OCI-LY1 (cell line): ENCODE data around the gene RGMA.

Experiments used
- H2AFZ ChIP-seq: fragments of 200-600 bp; sonication (generic), shearing (Covaris generic); 2 replicates; pipeline ENCODE4 v1.6.0; 2014; ENCODE audit warnings: antibody characterized with exemption, mild to moderate bottlenecking, low read length
- H3F3A ChIP-seq: fragments of 200-600 bp; sonication (generic), shearing (Covaris generic); 2 replicates; pipeline ENCODE4 v1.6.0; 2014; ENCODE audit warnings: mild to moderate bottlenecking, antibody characterized with exemption, low read length, moderate library complexity; ENCODE audit not compliant: insufficient read depth
- H3K27ac ChIP-seq: fragments of 200-600 bp; sonication (generic); 2 replicates; pipeline ENCODE4 v1.5.1; 2014; ENCODE audit warnings: low read length, mixed run types, mild to moderate bottlenecking, low read depth; ENCODE audit not compliant: poor library complexity, severe bottlenecking
- H3K27me3 ChIP-seq: fragments of 200-600 bp; sonication (generic); 2 replicates; pipeline ENCODE4 v1.6.0; 2014; ENCODE audit warnings: antibody characterized with exemption, mild to moderate bottlenecking, low read length, moderate library complexity; ENCODE audit not compliant: insufficient read depth
- H3K36me3 ChIP-seq: fragments of 200-600 bp; sonication (generic); 2 replicates; pipeline ENCODE4 v1.6.1; 2014; ENCODE audit warnings: mild to moderate bottlenecking, antibody characterized with exemption, low read length, moderate library complexity, mixed read lengths; ENCODE audit not compliant: insufficient read depth
- H3K4me1 ChIP-seq: fragments of 200-600 bp; sonication (generic); 2 replicates; pipeline ENCODE4 v1.5.1; 2014; ENCODE audit warnings: mild to moderate bottlenecking, low read length, moderate library complexity; ENCODE audit not compliant: insufficient read depth, severe bottlenecking
- H3K4me2 ChIP-seq: fragments of 200-600 bp; sonication (generic), shearing (Covaris generic); 2 replicates; pipeline ENCODE4 v1.6.1; 2014; ENCODE audit warnings: low read length
- H3K4me3 ChIP-seq: fragments of 200-600 bp; sonication (generic); 2 replicates; pipeline ENCODE4 v1.5.1; 2014; ENCODE audit warnings: low read length, low read depth, mild to moderate bottlenecking, mixed read lengths; ENCODE audit not compliant: poor library complexity, severe bottlenecking
- H3K79me2 ChIP-seq: fragments of 200-600 bp; shearing (Covaris generic); 2 replicates; pipeline ENCODE4 v1.6.1; 2016; ENCODE audit warnings: mixed run types, low read length, mixed read lengths; ENCODE audit not compliant: insufficient read depth
- H3K9ac ChIP-seq: fragments of 200-600 bp; sonication (generic), shearing (Covaris generic); 2 replicates; pipeline ENCODE4 v1.6.1; 2014; ENCODE audit warnings: mild to moderate bottlenecking, low read length, mixed read lengths
- H3K9me2 ChIP-seq: fragments of 200-600 bp; sonication (generic), shearing (Covaris generic); 2 replicates; pipeline ENCODE4 v1.6.1; 2014; ENCODE audit warnings: low read depth, mild to moderate bottlenecking, low read length, mixed read lengths
- H3K9me3 ChIP-seq: fragments of 200-600 bp; shearing (Covaris generic); 2 replicates; pipeline ENCODE4 v1.6.1; 2014; ENCODE audit warnings: low read length, mixed read lengths
- H4K20me1 ChIP-seq: fragments of 200-600 bp; sonication (generic), shearing (Covaris generic); 2 replicates; pipeline ENCODE4 v1.6.0; 2016; ENCODE audit warnings: mild to moderate bottlenecking, low read length; ENCODE audit not compliant: insufficient read depth
- CTCF ChIP-seq: fragments of 200-600 bp; sonication (generic), shearing (Covaris generic); IDR thresholded peaks from 2 replicates; pipeline ENCODE4 v1.5.1; 2017; ENCODE audit warnings: mild to moderate bottlenecking, antibody characterized with exemption, low read length, moderate library complexity, mixed read lengths
- EZH2 ChIP-seq: fragments of 200-600 bp; sonication (generic), shearing (Covaris generic); IDR thresholded peaks from 2 replicates; pipeline ENCODE4 v1.8.0; 2017; ENCODE audit warnings: borderline replicate concordance, mixed run types, mild to moderate bottlenecking, antibody characterized with exemption, low read length, moderate library complexity, mixed read lengths

Gene RGMA

GRCh38 chr15:93050648-93051047 is 38.4 kb downstream of the RGMA start:
- H3K9me3 ChIP-seq = no peaks in the 10 kb centered on the region
- H3K4me3 ChIP-seq = no peak overlapping the region
- H3K27me3 ChIP-seq = no peaks in the 10 kb centered on the region
- H3F3A ChIP-seq = no peaks in the 10 kb centered on the region
- no peak overlapping the region for H2AFZ ChIP-seq
- H3K9ac ChIP-seq = no peak overlapping the region
- no peak overlapping the region for H3K4me2 ChIP-seq
- H3K27ac ChIP-seq = no peak overlapping the region
- H3K9me2 ChIP-seq = no peaks in the 10 kb centered on the region
- no peaks in the 10 kb centered on the region for H3K4me1 ChIP-seq
- no peaks in the 10 kb centered on the region for H3K36me3 ChIP-seq
- no peak for TF ChIP-seq EZH2
- TF ChIP-seq CTCF = no peak
- no peaks in the 10 kb centered on the region for H4K20me1 ChIP-seq
- H3K79me2 ChIP-seq = no peaks in the 10 kb centered on the region

DNA sequence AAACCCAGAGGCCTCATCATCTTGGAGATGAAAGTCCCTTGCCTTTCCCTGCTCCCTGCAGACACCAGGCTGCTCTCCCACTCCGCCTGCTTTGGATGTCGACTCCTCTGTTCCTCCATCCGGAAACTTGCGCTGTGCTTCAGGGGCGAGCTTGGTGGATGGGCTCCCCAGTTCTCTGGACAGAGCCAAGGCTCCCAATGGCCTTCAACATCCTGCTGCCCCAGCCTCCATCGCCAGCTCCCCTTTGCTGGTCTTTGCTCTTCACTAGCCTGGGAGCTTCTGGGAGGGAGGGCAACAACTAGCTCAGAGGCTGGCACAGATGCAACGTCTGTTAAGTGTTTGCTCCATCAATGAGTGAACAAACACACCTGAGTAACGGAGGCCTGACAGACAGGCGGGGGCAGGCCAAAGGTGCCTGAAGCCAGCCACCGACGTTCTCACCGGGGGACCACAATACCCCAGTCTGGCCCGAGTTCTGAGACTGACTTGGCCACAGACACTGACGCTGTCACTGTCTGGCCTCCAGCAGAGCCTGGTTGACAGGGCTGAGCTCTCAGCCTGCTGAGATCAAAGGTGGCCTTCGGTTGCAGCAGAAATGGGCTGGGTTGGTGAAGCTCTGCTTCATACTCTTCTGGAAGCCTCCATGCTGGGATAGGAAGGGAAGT is 39.0 kb downstream of the RGMA start:
- TF ChIP-seq CTCF = no peak
- no peaks in the 10 kb centered on the region for H3K9me2 ChIP-seq
- H2AFZ ChIP-seq = no peak overlapping the region
- H3K27me3 ChIP-seq = 0 out of 2 replicates have a peak, but pooled peaks cover 4% of the 10 kb centered on the region
- no peak overlapping the region for H3K27ac ChIP-seq
- no peak overlapping the region for H3K4me2 ChIP-seq
- no peaks in the 10 kb centered on the region for H3K36me3 ChIP-seq
- H3F3A ChIP-seq = no peaks in the 10 kb centered on the region
- H4K20me1 ChIP-seq = no peaks in the 10 kb centered on the region
- H3K79me2 ChIP-seq = no peaks in the 10 kb centered on the region
- no peak overlapping the region for H3K4me3 ChIP-seq
- no peak overlapping the region for H3K9ac ChIP-seq
- H3K4me1 ChIP-seq = no peaks in the 10 kb centered on the region
- no peaks in the 10 kb centered on the region for H3K9me3 ChIP-seq

GRCh38 chr15:93049233-93049632 is 39.8 kb downstream of the RGMA start:
- H3K79me2 ChIP-seq = no peaks in the 10 kb centered on the region
- H3K4me2 ChIP-seq = no peak overlapping the region
- H3K9ac ChIP-seq = no peak overlapping the region
- no peaks in the 10 kb centered on the region for H4K20me1 ChIP-seq
- no peaks in the 10 kb centered on the region for H3K9me2 ChIP-seq
- no peaks in the 10 kb centered on the region for H3K9me3 ChIP-seq
- no peak for TF ChIP-seq CTCF
- TF ChIP-seq EZH2 = no peak
- no peaks in the 10 kb centered on the region for H3K36me3 ChIP-seq
- H3K4me3 ChIP-seq = no peak overlapping the region
- H3F3A ChIP-seq = no peaks in the 10 kb centered on the region
- no peaks in the 10 kb centered on the region for H3K4me1 ChIP-seq
- H3K27ac ChIP-seq = no peak overlapping the region
- H2AFZ ChIP-seq = no peak overlapping the region
- H3K27me3 ChIP-seq = peaks cover 12% of the 10 kb centered on the region; the same call in 1 of the 2 replicates
